ENCODE measurements around the gene GAA. TPM values are rescaled to one million over a fixed set of nuclear protein-coding genes. Genes with fewer than 3 reads are reported as not detected.

The GAA gene
- polyA plus RNA-seq, 1 experiment = 3.8 TPM

DNA sequence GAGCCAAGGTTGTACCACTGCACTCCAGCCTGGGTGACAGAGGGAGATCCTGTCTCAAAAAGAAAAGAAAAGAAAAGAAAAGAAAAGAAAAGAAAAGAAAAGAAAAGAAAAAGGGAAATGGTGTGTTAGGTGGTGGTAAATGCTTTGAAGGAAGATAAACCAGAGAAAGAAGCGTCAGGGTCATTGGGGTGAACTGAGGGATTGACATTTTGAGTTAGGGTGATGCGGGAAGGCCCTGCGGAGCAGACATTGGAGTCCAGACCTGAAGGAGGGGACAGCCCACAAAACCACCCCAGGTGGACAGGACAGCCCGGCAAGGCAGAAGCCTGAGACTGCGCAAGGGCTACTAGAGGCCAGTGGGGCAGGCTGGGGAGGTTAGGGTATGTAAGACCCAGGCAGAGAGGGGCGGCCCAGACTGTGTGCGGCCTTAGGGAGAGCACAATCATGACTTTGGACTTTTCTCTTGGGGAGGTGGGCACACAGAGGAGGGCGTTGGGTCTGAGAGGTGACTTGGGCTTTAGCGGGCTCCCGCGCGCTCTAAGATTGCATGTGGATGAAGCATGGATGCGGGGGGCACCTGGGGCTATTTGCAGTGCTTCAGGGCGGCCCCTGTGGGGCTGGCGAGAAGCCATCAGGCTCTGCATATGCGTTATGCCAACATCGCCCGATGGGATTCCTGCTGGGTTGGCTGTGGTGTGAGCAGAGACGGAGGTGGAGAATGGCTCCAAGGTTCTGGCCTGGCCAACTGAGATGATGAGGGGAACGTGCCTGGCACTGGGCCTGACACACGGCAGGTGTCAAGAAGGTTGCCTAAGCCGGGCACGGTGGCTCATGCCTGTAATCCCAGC, 3.3 kb upstream of the GAA start:
- POLR2A ChIA-PET = no interaction called here
- Histone ChIP-seq H3K27me3 (ENCODE audit: control insufficient read depth, insufficient read depth, low read length) (no peaks in the 10 kb centered on the region), H3K9me3 (ENCODE audit: control insufficient read depth, insufficient read depth, low read length) (no peaks in the 10 kb centered on the region), H3K4me3 (ENCODE audit: low read depth, low read length) (no peak overlapping the region), H3K27ac (ENCODE audit: low read depth, low read length) (no peak overlapping the region)
- TF ChIP-seq, protein P1, sequence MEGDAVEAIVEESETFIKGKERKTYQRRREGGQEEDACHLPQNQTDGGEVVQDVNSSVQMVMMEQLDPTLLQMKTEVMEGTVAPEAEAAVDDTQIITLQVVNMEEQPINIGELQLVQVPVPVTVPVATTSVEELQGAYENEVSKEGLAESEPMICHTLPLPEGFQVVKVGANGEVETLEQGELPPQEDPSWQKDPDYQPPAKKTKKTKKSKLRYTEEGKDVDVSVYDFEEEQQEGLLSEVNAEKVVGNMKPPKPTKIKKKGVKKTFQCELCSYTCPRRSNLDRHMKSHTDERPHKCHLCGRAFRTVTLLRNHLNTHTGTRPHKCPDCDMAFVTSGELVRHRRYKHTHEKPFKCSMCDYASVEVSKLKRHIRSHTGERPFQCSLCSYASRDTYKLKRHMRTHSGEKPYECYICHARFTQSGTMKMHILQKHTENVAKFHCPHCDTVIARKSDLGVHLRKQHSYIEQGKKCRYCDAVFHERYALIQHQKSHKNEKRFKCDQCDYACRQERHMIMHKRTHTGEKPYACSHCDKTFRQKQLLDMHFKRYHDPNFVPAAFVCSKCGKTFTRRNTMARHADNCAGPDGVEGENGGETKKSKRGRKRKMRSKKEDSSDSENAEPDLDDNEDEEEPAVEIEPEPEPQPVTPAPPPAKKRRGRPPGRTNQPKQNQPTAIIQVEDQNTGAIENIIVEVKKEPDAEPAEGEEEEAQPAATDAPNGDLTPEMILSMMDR (IDR thresholded peaks at IDR 0.05; ENCODE audit: low read depth, low read length) = no peak
- DNase-seq (ENCODE audit: low read depth, low spot score) = no peak
- CTCF ChIA-PET = interaction anchor here (0.7 kb wide), 1 partner anchor 95 kb away, joined by 4 read pairs; no protein-coding TSS in a partner anchor

DNA sequence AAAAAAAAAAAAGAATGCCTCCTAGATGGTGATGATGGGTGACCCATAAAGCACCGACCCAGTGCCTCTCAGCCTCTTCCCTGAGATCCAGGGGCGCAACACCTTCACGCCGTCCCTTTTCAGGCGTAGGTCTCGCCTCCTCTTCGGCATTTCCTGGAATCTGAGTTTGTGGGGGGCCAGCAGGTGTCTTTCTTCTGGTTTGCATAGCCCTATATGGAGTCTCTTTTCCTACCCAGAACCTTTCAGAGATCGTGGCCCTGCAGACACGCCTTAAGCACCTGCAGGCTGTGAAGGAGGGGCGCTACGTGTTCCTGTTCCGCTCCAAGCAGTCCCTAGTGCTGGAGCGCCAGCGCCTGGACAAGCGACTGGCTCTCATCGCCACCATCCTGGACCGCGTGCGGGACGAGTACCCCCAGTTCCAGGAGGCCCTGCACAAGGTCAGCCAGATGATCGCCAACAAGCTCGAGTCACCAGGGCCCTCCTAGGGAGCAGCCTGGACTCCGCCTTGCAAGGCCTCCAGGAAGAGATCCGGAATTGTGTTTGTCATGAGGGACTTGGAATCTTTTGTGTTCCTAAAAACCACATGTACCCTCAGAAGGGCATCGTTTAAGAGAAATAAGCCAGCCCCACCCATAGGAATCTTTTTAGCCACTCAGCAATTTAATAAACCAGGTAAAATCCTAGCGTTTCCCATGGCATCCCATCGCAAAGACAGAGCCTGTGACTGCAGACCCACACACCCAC, 1.9 kb upstream of the GAA start:
- CTCF ChIA-PET = interaction anchor here (1.5 kb wide), 1 partner anchor 17 kb away, joined by 4 read pairs; no protein-coding TSS in a partner anchor

DNA sequence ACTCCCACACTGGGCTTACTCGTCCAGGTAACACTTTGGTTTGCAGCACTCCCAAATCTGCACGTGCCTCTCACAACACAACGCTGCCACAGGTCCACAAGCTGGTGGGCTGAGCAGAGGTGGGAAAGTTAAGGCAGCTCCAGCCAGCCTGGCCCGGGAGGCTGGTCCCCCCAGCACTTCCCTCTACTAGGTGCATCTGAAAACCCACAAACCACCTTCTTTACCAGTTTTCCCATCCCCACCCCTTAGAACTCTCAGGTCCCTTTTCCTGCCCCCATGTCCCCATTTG, 1.4 kb upstream of the GAA start:
- Histone ChIP-seq H3K27me3 (ENCODE audit: control insufficient read depth, insufficient read depth, low read length) (no peaks in the 10 kb centered on the region), H3K9me3 (ENCODE audit: control insufficient read depth, insufficient read depth, low read length) (no peaks in the 10 kb centered on the region), H3K4me3 (ENCODE audit: low read depth, low read length) (no peak overlapping the region), H3K27ac (ENCODE audit: low read depth, low read length) (no peak overlapping the region)
- DNase-seq (ENCODE audit: low read depth, low spot score) = no peak
- ChIA-PET CTCF (interaction anchor here (1.5 kb wide), 1 partner anchor 17 kb away, joined by 4 read pairs; no protein-coding TSS in a partner anchor), POLR2A (no interaction called here)
- TF ChIP-seq, protein P1 (IDR thresholded peaks at IDR 0.05; ENCODE audit: low read depth, low read length) = no peak

More for the DNA sequence above, 1.9 kb upstream of the GAA start:
- no peak overlapping the region for H3K4me3 ChIP-seq (ENCODE audit: low read depth, low read length)
- H3K27ac ChIP-seq (ENCODE audit: low read depth, low read length) = no peak overlapping the region
- H3K9me3 ChIP-seq (ENCODE audit: control insufficient read depth, insufficient read depth, low read length) = no peaks in the 10 kb centered on the region
- POLR2A ChIA-PET = no interaction called here
- no peak for DNase-seq (ENCODE audit: low read depth, low spot score)
- H3K27me3 ChIP-seq (ENCODE audit: control insufficient read depth, insufficient read depth, low read length) = no peaks in the 10 kb centered on the region
- TF ChIP-seq, protein P1 (IDR thresholded peaks at IDR 0.05; ENCODE audit: low read depth, low read length) = no peak

DNA sequence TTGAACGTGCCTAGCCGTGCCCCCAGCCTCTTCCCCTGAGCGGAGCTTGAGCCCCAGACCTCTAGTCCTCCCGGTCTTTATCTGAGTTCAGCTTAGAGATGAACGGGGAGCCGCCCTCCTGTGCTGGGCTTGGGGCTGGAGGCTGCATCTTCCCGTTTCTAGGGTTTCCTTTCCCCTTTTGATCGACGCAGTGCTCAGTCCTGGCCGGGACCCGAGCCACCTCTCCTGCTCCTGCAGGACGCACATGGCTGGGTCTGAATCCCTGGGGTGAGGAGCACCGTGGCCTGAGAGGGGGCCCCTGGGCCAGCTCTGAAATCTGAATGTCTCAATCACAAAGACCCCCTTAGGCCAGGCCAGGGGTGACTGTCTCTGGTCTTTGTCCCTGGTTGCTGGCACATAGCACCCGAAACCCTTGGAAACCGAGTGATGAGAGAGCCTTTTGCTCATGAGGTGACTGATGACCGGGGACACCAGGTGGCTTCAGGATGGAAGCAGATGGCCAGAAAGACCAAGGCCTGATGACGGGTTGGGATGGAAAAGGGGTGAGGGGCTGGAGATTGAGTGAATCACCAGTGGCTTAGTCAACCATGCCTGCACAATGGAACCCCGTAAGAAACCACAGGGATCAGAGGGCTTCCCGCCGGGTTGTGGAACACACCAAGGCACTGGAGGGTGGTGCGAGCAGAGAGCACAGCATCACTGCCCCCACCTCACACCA, 724 bp downstream of the GAA start:
- TF ChIP-seq, protein P1 (IDR thresholded peaks at IDR 0.05; ENCODE audit: low read depth, low read length) = no peak
- H3K27ac ChIP-seq (ENCODE audit: low read depth, low read length) = no peak overlapping the region
- POLR2A ChIA-PET = interaction anchor here (0.5 to 1.4 kb wide), 8 partner anchors 9 to 1718 kb away, joined by 3 to 20 read pairs (median 4); no protein-coding TSS in a partner anchor
- CTCF ChIA-PET = interaction anchor here (0.6 to 2.3 kb wide), 45 partner anchors 10 to 359 kb away, joined by 3 to 26 read pairs (median 4); partner anchors contain the start of gene SLC26A11
- H3K9me3 ChIP-seq (ENCODE audit: control insufficient read depth, insufficient read depth, low read length) = no peaks in the 10 kb centered on the region; the same call in 1 of the 2 replicates
- no peak for DNase-seq (ENCODE audit: low read depth, low spot score)
- no peaks in the 10 kb centered on the region for H3K27me3 ChIP-seq (ENCODE audit: control insufficient read depth, insufficient read depth, low read length)
- H3K4me3 ChIP-seq (ENCODE audit: low read depth, low read length) = peak overlapping the region; percentile 98

Data from AG04450 (cell line).